ENCODE data around the gene ADGRA3. TPM values are rescaled to one million over a fixed set of nuclear protein-coding genes. Genes with fewer than 3 reads are reported as not detected.

The ADGRA3 gene
- polyA plus RNA-seq, 1 of the 3 experiments (the other 2 are of a cell fraction): 11.8 TPM

- H3K9me3 ChIP-seq: no peaks in the 10 kb centered on the region
- no peaks in the 10 kb centered on the region for H3K79me2 ChIP-seq (ENCODE audit: insufficient read depth)
- H3K4me1 ChIP-seq (ENCODE audit: control insufficient read depth in 1 of 2, insufficient read depth in 2 of 2, low read depth in 1 of 2, low read length in 1 of 2): no peaks in the 10 kb centered on the region
- no peak overlapping the region for H3K9ac ChIP-seq
- peaks cover 9 to 23% of the 10 kb centered on the region in 2 experiments for H3K36me3 ChIP-seq (replicated peaks in 1 of 2; ENCODE audit: control insufficient read depth in 1 of 2, insufficient read depth in 2 of 2, low read length in 1 of 2)
- peak overlapping the region in 1 of 2 experiments; percentile 62; a peak in 3 of 4 replicates for H3K27ac ChIP-seq (ENCODE audit: low read depth in 2 of 2, low read length in 1 of 2)
- H4K20me1 ChIP-seq (ENCODE audit: insufficient read depth): no peaks in the 10 kb centered on the region
- peaks cover 16% of the 10 kb centered on the region for H3F3A ChIP-seq (replicated peaks; ENCODE audit: insufficient read depth)
- WGBS (ENCODE audit: low lambda C conversion rate): 34% methylated on average over 7 of the region's 7 CpGs
- no peak for DNase-seq
- CTCF ChIA-PET: interaction anchor here (1.6 to 9.7 kb wide), 2 partner anchors 39 to 596 kb away, joined by 5 to 177 read pairs; no protein-coding TSS in a partner anchor
- no peaks in the 10 kb centered on the region for H3K9me2 ChIP-seq
- peak overlapping the region; percentile 33; the same call in 1 of the 2 replicates for H3K4me2 ChIP-seq
- H2AFZ ChIP-seq (ENCODE audit: low read depth): no peak overlapping the region
- no peak overlapping the region for H3K4me3 ChIP-seq (ENCODE audit: low read depth in 2 of 2, low read length in 1 of 2)
- H3K27me3 ChIP-seq (ENCODE audit: insufficient read depth): no peaks in the 10 kb centered on the region
- POLR2A ChIA-PET: no interaction called here
- no peak for TF ChIP-seq IRF3 (IDR thresholded peaks at IDR 0.05; ENCODE audit: low read depth, low read length)
- no peak for TF ChIP-seq RCOR1 (IDR thresholded peaks at IDR 0.05; ENCODE audit: low read length)
- TF ChIP-seq CHD2 (IDR thresholded peaks at IDR 0.05; ENCODE audit: low read length, partially characterized antibody): no peak
- no peak for TF ChIP-seq USF1 (IDR thresholded peaks at IDR 0.05; ENCODE audit: borderline replicate concordance, low read depth)
- no peak for TF ChIP-seq GATA2 (CRISPR knock-in tag; IDR thresholded peaks at IDR 0.05)
- TF ChIP-seq JUND (IDR thresholded peaks at IDR 0.05): peak; percentile 88
- 0 out of 2 replicates have a peak, but pooled peaks have one; percentile 30 for TF ChIP-seq RXRA (IDR thresholded peaks at IDR 0.05; ENCODE audit: borderline replicate concordance, low read depth)
- no peak for TF ChIP-seq RAD21 (IDR thresholded peaks at IDR 0.05; ENCODE audit: low read length)
- TF ChIP-seq, protein P1, sequence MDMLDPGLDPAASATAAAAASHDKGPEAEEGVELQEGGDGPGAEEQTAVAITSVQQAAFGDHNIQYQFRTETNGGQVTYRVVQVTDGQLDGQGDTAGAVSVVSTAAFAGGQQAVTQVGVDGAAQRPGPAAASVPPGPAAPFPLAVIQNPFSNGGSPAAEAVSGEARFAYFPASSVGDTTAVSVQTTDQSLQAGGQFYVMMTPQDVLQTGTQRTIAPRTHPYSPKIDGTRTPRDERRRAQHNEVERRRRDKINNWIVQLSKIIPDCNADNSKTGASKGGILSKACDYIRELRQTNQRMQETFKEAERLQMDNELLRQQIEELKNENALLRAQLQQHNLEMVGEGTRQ (IDR thresholded peaks at IDR 0.05; ENCODE audit: borderline replicate concordance, low read depth, low read length): no peak
- 0 out of 2 replicates have a peak, but pooled peaks have one; percentile 9 for TF ChIP-seq GABPA (IDR thresholded peaks at IDR 0.05; ENCODE audit: low read depth)
- TF ChIP-seq ZBTB33 (IDR thresholded peaks at IDR 0.05; ENCODE audit: borderline replicate concordance, low read depth): peak; percentile 43; the same call in 1 of the 2 replicates
- TF ChIP-seq SIN3A (IDR thresholded peaks at IDR 0.05; ENCODE audit: borderline replicate concordance, low read depth, low read length): no peak
- TF ChIP-seq MXI1 (IDR thresholded peaks at IDR 0.05; ENCODE audit: low read depth, low read length): no peak
- peak; percentile 89 for TF ChIP-seq TEAD4 (IDR thresholded peaks at IDR 0.05; ENCODE audit: borderline replicate concordance, insufficient read depth)
- TF ChIP-seq REST (IDR thresholded peaks at IDR 0.05; ENCODE audit: low read depth, low read length): no peak
- TF ChIP-seq SMC3 (IDR thresholded peaks at IDR 0.05; ENCODE audit: low read depth, low read length): no peak
- TF ChIP-seq RFX5 (IDR thresholded peaks at IDR 0.05; ENCODE audit: low read length): no peak
- TF ChIP-seq, protein P2, sequence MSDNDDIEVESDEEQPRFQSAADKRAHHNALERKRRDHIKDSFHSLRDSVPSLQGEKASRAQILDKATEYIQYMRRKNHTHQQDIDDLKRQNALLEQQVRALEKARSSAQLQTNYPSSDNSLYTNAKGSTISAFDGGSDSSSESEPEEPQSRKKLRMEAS (IDR thresholded peaks at IDR 0.05; ENCODE audit: low read depth): 0 out of 2 replicates have a peak, but pooled peaks have one; percentile 23
- TF ChIP-seq CTCF (IDR thresholded peaks at IDR 0.05): no peak
- TF ChIP-seq, protein P3, sequence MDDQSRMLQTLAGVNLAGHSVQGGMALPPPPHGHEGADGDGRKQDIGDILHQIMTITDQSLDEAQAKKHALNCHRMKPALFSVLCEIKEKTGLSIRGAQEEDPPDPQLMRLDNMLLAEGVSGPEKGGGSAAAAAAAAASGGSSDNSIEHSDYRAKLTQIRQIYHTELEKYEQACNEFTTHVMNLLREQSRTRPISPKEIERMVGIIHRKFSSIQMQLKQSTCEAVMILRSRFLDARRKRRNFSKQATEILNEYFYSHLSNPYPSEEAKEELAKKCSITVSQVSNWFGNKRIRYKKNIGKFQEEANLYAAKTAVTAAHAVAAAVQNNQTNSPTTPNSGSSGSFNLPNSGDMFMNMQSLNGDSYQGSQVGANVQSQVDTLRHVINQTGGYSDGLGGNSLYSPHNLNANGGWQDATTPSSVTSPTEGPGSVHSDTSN (IDR thresholded peaks at IDR 0.05): peak; percentile 91
- peak; percentile 87 for TF ChIP-seq FOSL2 (IDR thresholded peaks at IDR 0.05; ENCODE audit: borderline replicate concordance, low read depth)
These were observed 130.3 kb downstream of the ADGRA3 start for GRCh38 chr4:22385611-22386011.
